Liver (tissue), 9 donors: ENCODE data around the gene B3GALT5. TPM values are rescaled to one million over a fixed set of nuclear protein-coding genes. Genes with fewer than 3 reads are reported as not detected.

ENCODE experiments used
- DNase-seq: peaks from one replicate; pipeline ENCODE4 v3.0.0-alpha.2; 2017; ENCODE audit warnings: low spot score
- H3K27ac ChIP-seq, 2 donors: one replicate each; pipeline ENCODE4 v1.7.0; 2013; ENCODE audit warnings: inconsistent platforms in 2 of 2, low read length in 2 of 2, control low read depth in 1 of 2, low read depth in 1 of 2, mild to moderate bottlenecking in 1 of 2
- H3K27me3 ChIP-seq, 4 donors: one replicate each; pipeline versions ENCODE4 v1.6.1 to v1.7.0; 2013; ENCODE audit warnings: low read length in 3 of 4, inconsistent platforms in 1 of 4, mild to moderate bottlenecking in 1 of 4, moderate library complexity in 1 of 4; ENCODE audit not compliant: control insufficient read depth in 4 of 4, insufficient read depth in 4 of 4
- H3K36me3 ChIP-seq, 4 donors: one replicate each; pipeline versions ENCODE4 v1.6.1 to v1.7.0; 2013; ENCODE audit warnings: low read length in 3 of 4, mild to moderate bottlenecking in 3 of 4, low read depth in 1 of 4, moderate library complexity in 1 of 4; ENCODE audit not compliant: control insufficient read depth in 4 of 4, insufficient read depth in 3 of 4
- H3K4me1 ChIP-seq, 4 donors: one replicate each; pipeline versions ENCODE4 v1.6.1 to v1.7.0; 2013; ENCODE audit warnings: low read length in 3 of 4, mild to moderate bottlenecking in 3 of 4, moderate library complexity in 1 of 4; ENCODE audit not compliant: control insufficient read depth in 4 of 4, insufficient read depth in 4 of 4
- H3K4me3 ChIP-seq, 3 donors: one replicate each; pipeline versions ENCODE4 v1.6.1 to v1.7.0; 2013; ENCODE audit warnings: low read length in 3 of 3, control low read depth in 1 of 3, low read depth in 1 of 3, mild to moderate bottlenecking in 1 of 3
- H3K9ac ChIP-seq, 2 donors: one replicate each; pipeline ENCODE4 v1.7.0; 2013; ENCODE audit warnings: low read length in 2 of 2, mild to moderate bottlenecking in 2 of 2, moderate library complexity in 2 of 2, control low read depth in 1 of 2, low read depth in 1 of 2
- H3K9me3 ChIP-seq, 4 donors: one replicate each; pipeline versions ENCODE4 v1.6.1 to v1.7.0; 2013; ENCODE audit warnings: low read length in 3 of 4; ENCODE audit not compliant: control insufficient read depth in 4 of 4
- EGR1 ChIP-seq, 2 donors: IDR thresholded peaks; 2 replicates each; pipeline ENCODE4 v1.6.1; 2016 to 2018; ENCODE audit warnings: antibody characterized with exemption in 2 of 2, low read depth in 2 of 2
- FOXA1 ChIP-seq: IDR thresholded peaks from 2 replicates; pipeline ENCODE4 v1.6.1; 2016; ENCODE audit warnings: antibody characterized with exemption
- FOXA2 ChIP-seq: IDR thresholded peaks from 2 replicates; pipeline ENCODE4 v1.6.1; 2016; ENCODE audit warnings: antibody characterized with exemption
- GABPA ChIP-seq, 2 donors: IDR thresholded peaks in 1 of 2; conservative IDR thresholded peaks in 1 of 2; 2 replicates each; pipeline ENCODE4 v1.6.1; 2016; ENCODE audit warnings: antibody characterized with exemption in 2 of 2, mild to moderate bottlenecking in 1 of 2, moderate library complexity in 1 of 2
- HNF4A ChIP-seq, 2 donors: conservative IDR thresholded peaks; 2 replicates each; pipeline ENCODE4 v1.6.1; 2016; ENCODE audit warnings: antibody characterized with exemption in 2 of 2, mild to moderate bottlenecking in 2 of 2
- HNF4G ChIP-seq: IDR thresholded peaks from 2 replicates; pipeline ENCODE4 v1.6.1; 2016; ENCODE audit warnings: antibody characterized with exemption
- JUND ChIP-seq, 2 donors: IDR thresholded peaks; 2 replicates each; pipeline ENCODE4 v1.6.1; 2016; ENCODE audit warnings: antibody characterized with exemption in 2 of 2
- NR2F2 ChIP-seq: IDR thresholded peaks from 2 replicates; pipeline ENCODE4 v1.6.1; 2016; ENCODE audit warnings: antibody characterized with exemption
- RAD21 ChIP-seq, 2 donors: IDR thresholded peaks; 2 replicates each; pipeline ENCODE4 v1.6.1; 2016; ENCODE audit warnings: antibody characterized with exemption in 2 of 2, mild to moderate bottlenecking in 2 of 2
- SP1 ChIP-seq: IDR thresholded peaks from 2 replicates; pipeline ENCODE4 v1.6.1; 2018; ENCODE audit warnings: antibody characterized with exemption, mild to moderate bottlenecking
- TAF1 ChIP-seq: conservative IDR thresholded peaks from 2 replicates; pipeline ENCODE4 v1.6.1; 2016; ENCODE audit warnings: antibody characterized with exemption, mild to moderate bottlenecking
- YY1 ChIP-seq: IDR thresholded peaks from 2 replicates; pipeline ENCODE4 v1.6.1; 2016; ENCODE audit warnings: antibody characterized with exemption, mild to moderate bottlenecking
- WGBS: extraction: QIAGEN DNeasy Blood & Tissue Kit; methylation state at CpG from one replicate; pipeline ENCODE4 v1.1.7; 2013; 5-methylcytosine and 5-hydroxymethylcytosine counted together
- polyA plus RNA-seq, 2 donors: library from polyadenylated mRNA; stranded (reverse) in 1 of 2; unstranded in 1 of 2; fragments of 200-250 nt in 1 of 2; fragments of >200 nt in 1 of 2; fragmentation: Nextera tagmentation in 1 of 2; extraction: Ambion mirVana in 1 of 2; gene quantifications; one replicate each; pipeline versions ENCODE4 v1.2.1 to v1.2.3, GENCODE V29; 2013 to 2015
- total RNA-seq, 2 donors: library from RNA; depleted of rRNA; stranded (reverse); fragments of >200 nt; gene quantifications; one replicate each; pipeline ENCODE4 v1.2.3, GENCODE V29; 2014
- TF ChIP-seq, protein P1 (sequence below): IDR thresholded peaks from 2 replicates; pipeline ENCODE4 v1.6.1; 2016; ENCODE audit warnings: antibody characterized with exemption
- TF ChIP-seq, protein P2 (sequence below): fragments of 150-350 bp; IDR thresholded peaks from 2 replicates; pipeline ENCODE4 v1.5.1; 2017; ENCODE audit warnings: improper control_type of control experiment, low read depth, low read length; ENCODE audit not compliant: missing input control
- TF ChIP-seq, protein P3 (sequence below): IDR thresholded peaks from 2 replicates; pipeline ENCODE4 v1.6.1; 2016; ENCODE audit warnings: antibody characterized with exemption
- TF ChIP-seq, protein P4 (sequence below): IDR thresholded peaks from 2 replicates; pipeline ENCODE4 v1.6.1; 2016; ENCODE audit warnings: antibody characterized with exemption, mild to moderate bottlenecking
- TF ChIP-seq, protein P5 (sequence below): IDR thresholded peaks from 2 replicates; pipeline ENCODE4 v1.6.1; 2016; ENCODE audit warnings: antibody characterized with exemption
- donor health status: healthy.
- donor health status: healthy.
- donor health status: healthy.
- donor health status: healthy.
- donor health status: healthy.

B3GALT5 gene
- total and polyA plus RNA-seq, 4 donors = 0.05 to 0.33 (median 0.10) TPM

DNA sequence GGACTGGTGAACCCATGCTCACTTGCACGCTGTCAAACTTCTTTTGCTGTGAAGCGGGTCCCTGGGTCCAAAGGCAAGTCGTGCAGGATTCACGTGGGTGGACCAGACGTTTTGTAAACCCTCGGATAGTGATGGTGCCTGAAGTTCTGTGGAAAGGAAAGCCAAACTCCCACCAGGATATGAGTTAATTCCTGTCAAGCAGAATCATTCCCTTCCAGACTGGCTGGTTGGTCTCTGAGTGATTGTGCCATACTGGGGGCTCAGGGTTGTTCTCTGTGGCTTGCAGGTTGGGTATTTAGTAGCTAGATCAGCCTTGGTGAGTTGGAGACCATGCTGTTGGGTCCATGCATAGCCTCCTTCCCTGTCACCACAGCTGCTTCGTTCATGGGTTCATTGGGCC is 99.5 kb downstream of the B3GALT5 start:
- no peak overlapping the region for H3K9ac ChIP-seq
- DNase-seq = no peak
- H3K27ac ChIP-seq = no peak overlapping the region
- TF ChIP-seq, protein P1, sequence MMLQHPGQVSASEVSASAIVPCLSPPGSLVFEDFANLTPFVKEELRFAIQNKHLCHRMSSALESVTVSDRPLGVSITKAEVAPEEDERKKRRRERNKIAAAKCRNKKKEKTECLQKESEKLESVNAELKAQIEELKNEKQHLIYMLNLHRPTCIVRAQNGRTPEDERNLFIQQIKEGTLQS = no peak
- TF ChIP-seq RAD21 (IDR thresholded peaks at IDR 0.05) = no peak
- no peak for TF ChIP-seq YY1
- TF ChIP-seq EGR1 (IDR thresholded peaks at IDR 0.05; ENCODE audit: low read depth in 2 of 2) = no peak
- no peak overlapping the region for H3K4me3 ChIP-seq
- H3K36me3 ChIP-seq = no peaks in the 10 kb centered on the region
- WGBS = 71% methylated on average over 7 of the region's 7 CpGs
- H3K27me3 ChIP-seq = peaks cover 0 to 3% (median 0%) of the 10 kb centered on the region in 4 donors
- no peaks in the 10 kb centered on the region for H3K4me1 ChIP-seq
- no peaks in the 10 kb centered on the region for H3K9me3 ChIP-seq

DNA sequence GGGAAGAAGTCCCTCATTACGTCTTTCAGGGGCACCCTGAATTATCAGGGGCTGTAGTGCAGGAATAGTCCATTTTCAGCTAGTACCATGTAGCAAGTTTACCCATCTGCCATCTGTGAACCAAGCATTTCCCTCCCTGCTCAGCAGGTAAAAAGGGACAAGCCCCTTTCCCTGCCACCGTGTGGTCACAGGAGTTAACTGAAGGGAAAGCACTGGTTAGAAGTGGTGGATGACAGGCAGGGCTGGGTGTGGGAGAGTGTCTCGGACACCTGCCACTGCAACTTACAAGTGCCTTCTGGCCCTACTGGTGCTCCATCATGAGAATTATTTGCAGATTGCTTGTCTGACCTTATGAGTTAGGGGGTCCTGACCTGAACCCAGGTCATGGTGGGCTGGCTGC is 100.2 kb downstream of the B3GALT5 start:
- Histone ChIP-seq H3K4me3 (no peak overlapping the region), H3K27me3 (peaks cover 0 to 3% (median 0%) of the 10 kb centered on the region in 4 donors), H3K27ac (no peak overlapping the region), H3K9ac (no peak overlapping the region), H3K36me3 (no peaks in the 10 kb centered on the region), H3K4me1 (no peaks in the 10 kb centered on the region), H3K9me3 (no peaks in the 10 kb centered on the region)
- no peak for DNase-seq
- 55% methylated on average over 3 of the region's 3 CpGs for WGBS
- TF ChIP-seq EGR1 (IDR thresholded peaks at IDR 0.05; ENCODE audit: low read depth in 2 of 2) (no peak), SP1 (no peak), TAF1 (no peak), JUND (IDR thresholded peaks at IDR 0.05) (no peak), HNF4A (conservative IDR thresholded peaks at IDR 0.05) (no peak), FOXA2 (no peak), HNF4G (no peak), RAD21 (IDR thresholded peaks at IDR 0.05) (no peak), GABPA (IDR thresholded peaks at IDR 0.05 in 1 of 2, conservative IDR thresholded peaks at IDR 0.05 in 1 of 2) (no peak), FOXA1 (no peak), NR2F2 (no peak)
- TF ChIP-seq, protein P1 = no peak
- TF ChIP-seq, protein P2, sequence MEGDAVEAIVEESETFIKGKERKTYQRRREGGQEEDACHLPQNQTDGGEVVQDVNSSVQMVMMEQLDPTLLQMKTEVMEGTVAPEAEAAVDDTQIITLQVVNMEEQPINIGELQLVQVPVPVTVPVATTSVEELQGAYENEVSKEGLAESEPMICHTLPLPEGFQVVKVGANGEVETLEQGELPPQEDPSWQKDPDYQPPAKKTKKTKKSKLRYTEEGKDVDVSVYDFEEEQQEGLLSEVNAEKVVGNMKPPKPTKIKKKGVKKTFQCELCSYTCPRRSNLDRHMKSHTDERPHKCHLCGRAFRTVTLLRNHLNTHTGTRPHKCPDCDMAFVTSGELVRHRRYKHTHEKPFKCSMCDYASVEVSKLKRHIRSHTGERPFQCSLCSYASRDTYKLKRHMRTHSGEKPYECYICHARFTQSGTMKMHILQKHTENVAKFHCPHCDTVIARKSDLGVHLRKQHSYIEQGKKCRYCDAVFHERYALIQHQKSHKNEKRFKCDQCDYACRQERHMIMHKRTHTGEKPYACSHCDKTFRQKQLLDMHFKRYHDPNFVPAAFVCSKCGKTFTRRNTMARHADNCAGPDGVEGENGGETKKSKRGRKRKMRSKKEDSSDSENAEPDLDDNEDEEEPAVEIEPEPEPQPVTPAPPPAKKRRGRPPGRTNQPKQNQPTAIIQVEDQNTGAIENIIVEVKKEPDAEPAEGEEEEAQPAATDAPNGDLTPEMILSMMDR = no peak
- TF ChIP-seq, protein P3, sequence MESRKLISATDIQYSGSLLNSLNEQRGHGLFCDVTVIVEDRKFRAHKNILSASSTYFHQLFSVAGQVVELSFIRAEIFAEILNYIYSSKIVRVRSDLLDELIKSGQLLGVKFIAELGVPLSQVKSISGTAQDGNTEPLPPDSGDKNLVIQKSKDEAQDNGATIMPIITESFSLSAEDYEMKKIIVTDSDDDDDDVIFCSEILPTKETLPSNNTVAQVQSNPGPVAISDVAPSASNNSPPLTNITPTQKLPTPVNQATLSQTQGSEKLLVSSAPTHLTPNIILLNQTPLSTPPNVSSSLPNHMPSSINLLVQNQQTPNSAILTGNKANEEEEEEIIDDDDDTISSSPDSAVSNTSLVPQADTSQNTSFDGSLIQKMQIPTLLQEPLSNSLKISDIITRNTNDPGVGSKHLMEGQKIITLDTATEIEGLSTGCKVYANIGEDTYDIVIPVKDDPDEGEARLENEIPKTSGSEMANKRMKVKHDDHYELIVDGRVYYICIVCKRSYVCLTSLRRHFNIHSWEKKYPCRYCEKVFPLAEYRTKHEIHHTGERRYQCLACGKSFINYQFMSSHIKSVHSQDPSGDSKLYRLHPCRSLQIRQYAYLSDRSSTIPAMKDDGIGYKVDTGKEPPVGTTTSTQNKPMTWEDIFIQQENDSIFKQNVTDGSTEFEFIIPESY = no peak
- TF ChIP-seq, protein P4, sequence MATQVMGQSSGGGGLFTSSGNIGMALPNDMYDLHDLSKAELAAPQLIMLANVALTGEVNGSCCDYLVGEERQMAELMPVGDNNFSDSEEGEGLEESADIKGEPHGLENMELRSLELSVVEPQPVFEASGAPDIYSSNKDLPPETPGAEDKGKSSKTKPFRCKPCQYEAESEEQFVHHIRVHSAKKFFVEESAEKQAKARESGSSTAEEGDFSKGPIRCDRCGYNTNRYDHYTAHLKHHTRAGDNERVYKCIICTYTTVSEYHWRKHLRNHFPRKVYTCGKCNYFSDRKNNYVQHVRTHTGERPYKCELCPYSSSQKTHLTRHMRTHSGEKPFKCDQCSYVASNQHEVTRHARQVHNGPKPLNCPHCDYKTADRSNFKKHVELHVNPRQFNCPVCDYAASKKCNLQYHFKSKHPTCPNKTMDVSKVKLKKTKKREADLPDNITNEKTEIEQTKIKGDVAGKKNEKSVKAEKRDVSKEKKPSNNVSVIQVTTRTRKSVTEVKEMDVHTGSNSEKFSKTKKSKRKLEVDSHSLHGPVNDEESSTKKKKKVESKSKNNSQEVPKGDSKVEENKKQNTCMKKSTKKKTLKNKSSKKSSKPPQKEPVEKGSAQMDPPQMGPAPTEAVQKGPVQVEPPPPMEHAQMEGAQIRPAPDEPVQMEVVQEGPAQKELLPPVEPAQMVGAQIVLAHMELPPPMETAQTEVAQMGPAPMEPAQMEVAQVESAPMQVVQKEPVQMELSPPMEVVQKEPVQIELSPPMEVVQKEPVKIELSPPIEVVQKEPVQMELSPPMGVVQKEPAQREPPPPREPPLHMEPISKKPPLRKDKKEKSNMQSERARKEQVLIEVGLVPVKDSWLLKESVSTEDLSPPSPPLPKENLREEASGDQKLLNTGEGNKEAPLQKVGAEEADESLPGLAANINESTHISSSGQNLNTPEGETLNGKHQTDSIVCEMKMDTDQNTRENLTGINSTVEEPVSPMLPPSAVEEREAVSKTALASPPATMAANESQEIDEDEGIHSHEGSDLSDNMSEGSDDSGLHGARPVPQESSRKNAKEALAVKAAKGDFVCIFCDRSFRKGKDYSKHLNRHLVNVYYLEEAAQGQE = no peak
- TF ChIP-seq, protein P5, sequence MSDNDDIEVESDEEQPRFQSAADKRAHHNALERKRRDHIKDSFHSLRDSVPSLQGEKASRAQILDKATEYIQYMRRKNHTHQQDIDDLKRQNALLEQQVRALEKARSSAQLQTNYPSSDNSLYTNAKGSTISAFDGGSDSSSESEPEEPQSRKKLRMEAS = no peak
